ENCODE measurements around the gene EFR3B. TPM values are rescaled to one million over a fixed set of nuclear protein-coding genes. Genes with fewer than 3 reads are reported as not detected.

Gene EFR3B
- total RNA-seq, 3 donors from 2014 or later (not counting 1 experiment from before 2014, with no cell fraction given), result 0.05 TPM; not detected in 2

DNA sequence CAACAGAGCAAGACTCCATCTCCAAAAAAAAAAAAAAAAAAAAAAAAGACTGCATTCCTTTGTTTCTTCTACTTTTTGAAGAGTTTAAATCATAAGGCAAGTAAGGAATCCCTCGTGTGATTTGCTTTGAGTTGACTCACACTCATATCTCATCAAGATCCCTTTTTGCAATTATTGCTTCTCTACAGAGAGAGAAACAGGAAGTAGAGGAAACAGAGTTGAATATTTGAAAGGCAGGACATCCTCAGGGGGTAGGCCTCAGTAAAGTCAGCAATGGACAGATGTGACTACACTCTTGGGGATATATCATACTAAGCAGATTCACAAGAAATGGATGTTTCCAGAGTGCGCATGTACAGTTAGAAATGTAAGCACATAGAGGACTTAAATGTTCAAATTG, 11.2 kb upstream of the EFR3B start:
- ATAC-seq (no peak), DNase-seq (no peak)
- no peak overlapping the region for H3K27ac ChIP-seq (ENCODE audit: low read length)
- no peaks in the 10 kb centered on the region for H3K9me3 Mint-ChIP-seq
- intact Hi-C loops (cut with micrococcal nuclease), result no loop called here
- TF ChIP-seq, protein P1, sequence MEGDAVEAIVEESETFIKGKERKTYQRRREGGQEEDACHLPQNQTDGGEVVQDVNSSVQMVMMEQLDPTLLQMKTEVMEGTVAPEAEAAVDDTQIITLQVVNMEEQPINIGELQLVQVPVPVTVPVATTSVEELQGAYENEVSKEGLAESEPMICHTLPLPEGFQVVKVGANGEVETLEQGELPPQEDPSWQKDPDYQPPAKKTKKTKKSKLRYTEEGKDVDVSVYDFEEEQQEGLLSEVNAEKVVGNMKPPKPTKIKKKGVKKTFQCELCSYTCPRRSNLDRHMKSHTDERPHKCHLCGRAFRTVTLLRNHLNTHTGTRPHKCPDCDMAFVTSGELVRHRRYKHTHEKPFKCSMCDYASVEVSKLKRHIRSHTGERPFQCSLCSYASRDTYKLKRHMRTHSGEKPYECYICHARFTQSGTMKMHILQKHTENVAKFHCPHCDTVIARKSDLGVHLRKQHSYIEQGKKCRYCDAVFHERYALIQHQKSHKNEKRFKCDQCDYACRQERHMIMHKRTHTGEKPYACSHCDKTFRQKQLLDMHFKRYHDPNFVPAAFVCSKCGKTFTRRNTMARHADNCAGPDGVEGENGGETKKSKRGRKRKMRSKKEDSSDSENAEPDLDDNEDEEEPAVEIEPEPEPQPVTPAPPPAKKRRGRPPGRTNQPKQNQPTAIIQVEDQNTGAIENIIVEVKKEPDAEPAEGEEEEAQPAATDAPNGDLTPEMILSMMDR (IDR thresholded peaks at IDR 0.05), result no peak
- no peaks in the 10 kb centered on the region for H3K27me3 ChIP-seq (ENCODE audit: control insufficient read depth, insufficient read depth, low read length)
- H3K4me1 ChIP-seq (ENCODE audit: control insufficient read depth, insufficient read depth, low read length), result no peaks in the 10 kb centered on the region
- WGBS (ENCODE audit: insufficient coverage), result 100% methylated on average over 1 of the region's 2 CpGs
- H3K4me3 ChIP-seq (ENCODE audit: low read length), result no peak overlapping the region
- no peaks in the 10 kb centered on the region for H3K4me1 Mint-ChIP-seq
- peaks cover 9 to 13% of the 10 kb centered on the region in 2 donors for H3K27me3 Mint-ChIP-seq (ENCODE audit: low read depth in 2 of 2)
- no peak overlapping the region for H3K27ac Mint-ChIP-seq
- H3K36me3 ChIP-seq (ENCODE audit: control insufficient read depth, insufficient read depth, low read length), result no peaks in the 10 kb centered on the region
- no peaks in the 10 kb centered on the region for H3K36me3 Mint-ChIP-seq
- no peak overlapping the region for H3K4me3 Mint-ChIP-seq
- H3K9me3 ChIP-seq (ENCODE audit: control insufficient read depth, insufficient read depth, low read length), result no peaks in the 10 kb centered on the region

DNA sequence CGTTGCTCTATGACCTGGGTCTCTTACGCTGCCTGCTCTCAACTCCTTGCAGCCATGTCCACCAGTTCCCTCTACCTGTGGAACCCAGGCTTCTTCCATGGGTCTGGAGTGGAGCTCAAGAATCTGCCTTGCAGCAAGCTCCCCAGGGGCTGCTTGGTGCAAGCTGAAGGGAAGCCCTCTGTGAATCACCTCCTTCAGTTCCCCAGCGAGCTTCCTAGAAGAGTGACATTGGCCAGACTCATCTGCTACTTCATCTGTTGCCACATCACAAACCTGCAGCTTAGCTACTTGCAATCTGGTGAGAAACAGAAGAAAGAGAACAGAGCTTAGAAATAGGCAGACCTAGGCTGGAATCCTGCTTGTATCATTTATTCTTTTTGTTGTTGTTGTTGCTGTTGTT, 9.8 kb upstream of the EFR3B start:
- Mint-ChIP-seq H3K27me3 (ENCODE audit: low read depth in 2 of 2) (peaks cover 9 to 16% of the 10 kb centered on the region in 2 donors), H3K36me3 (no peaks in the 10 kb centered on the region), H3K4me3 (no peak overlapping the region), H3K9me3 (no peaks in the 10 kb centered on the region), H3K27ac (no peak overlapping the region), H3K4me1 (no peaks in the 10 kb centered on the region)
- no peaks in the 10 kb centered on the region for H3K27me3 ChIP-seq (ENCODE audit: control insufficient read depth, insufficient read depth, low read length)
- no peak for ATAC-seq
- intact Hi-C loops (cut with micrococcal nuclease), result no loop called here
- H3K36me3 ChIP-seq (ENCODE audit: control insufficient read depth, insufficient read depth, low read length), result no peaks in the 10 kb centered on the region
- TF ChIP-seq, protein P1 (IDR thresholded peaks at IDR 0.05), result no peak
- H3K27ac ChIP-seq (ENCODE audit: low read length), result no peak overlapping the region
- no peak overlapping the region for H3K4me3 ChIP-seq (ENCODE audit: low read length)
- WGBS (ENCODE audit: insufficient coverage), result 63% methylated on average over 3 of the region's 3 CpGs
- no peaks in the 10 kb centered on the region for H3K4me1 ChIP-seq (ENCODE audit: control insufficient read depth, insufficient read depth, low read length)
- no peak for DNase-seq
- no peaks in the 10 kb centered on the region for H3K9me3 ChIP-seq (ENCODE audit: control insufficient read depth, insufficient read depth, low read length)

DNA sequence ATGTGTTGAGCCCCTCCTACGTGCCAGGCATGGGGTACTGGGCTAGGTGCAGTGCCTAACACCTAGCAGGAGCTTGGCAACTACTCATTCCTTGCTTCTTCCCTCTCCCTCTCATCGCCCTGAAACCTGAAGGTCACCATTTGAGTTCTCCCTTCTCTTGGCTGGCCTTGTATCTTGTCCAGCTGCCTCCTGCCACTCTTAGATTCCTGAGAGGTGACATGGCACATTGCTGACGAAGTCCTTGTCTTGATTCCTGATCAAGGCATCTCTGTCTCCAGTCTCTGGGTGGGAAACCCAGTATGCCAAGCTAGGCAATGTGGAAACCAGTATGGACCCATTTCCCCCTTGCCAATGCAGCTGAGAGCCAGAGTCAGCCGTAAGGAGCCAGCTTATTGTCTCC, 9.0 kb upstream of the EFR3B start:
- H3K4me1 Mint-ChIP-seq, result no peaks in the 10 kb centered on the region
- H3K4me1 ChIP-seq (ENCODE audit: control insufficient read depth, insufficient read depth, low read length), result no peaks in the 10 kb centered on the region
- DNase-seq (no peak), ATAC-seq (no peak)
- no peaks in the 10 kb centered on the region for H3K36me3 ChIP-seq (ENCODE audit: control insufficient read depth, insufficient read depth, low read length)
- no peak overlapping the region for H3K27ac Mint-ChIP-seq
- H3K4me3 ChIP-seq (ENCODE audit: low read length), result no peak overlapping the region
- H3K9me3 ChIP-seq (ENCODE audit: control insufficient read depth, insufficient read depth, low read length), result no peaks in the 10 kb centered on the region
- H3K27me3 ChIP-seq (ENCODE audit: control insufficient read depth, insufficient read depth, low read length), result no peaks in the 10 kb centered on the region
- WGBS (ENCODE audit: insufficient coverage), result 86% methylated on average over 4 of the region's 4 CpGs
- H3K4me3 Mint-ChIP-seq, result no peak overlapping the region
- no peaks in the 10 kb centered on the region for H3K36me3 Mint-ChIP-seq
- H3K27ac ChIP-seq (ENCODE audit: low read length), result no peak overlapping the region
- H3K9me3 Mint-ChIP-seq, result no peaks in the 10 kb centered on the region
- H3K27me3 Mint-ChIP-seq (ENCODE audit: low read depth in 2 of 2), result peaks cover 9 to 13% of the 10 kb centered on the region in 2 donors
- intact Hi-C loops (cut with micrococcal nuclease), result no loop called here
- TF ChIP-seq, protein P1 (IDR thresholded peaks at IDR 0.05), result no peak

DNA sequence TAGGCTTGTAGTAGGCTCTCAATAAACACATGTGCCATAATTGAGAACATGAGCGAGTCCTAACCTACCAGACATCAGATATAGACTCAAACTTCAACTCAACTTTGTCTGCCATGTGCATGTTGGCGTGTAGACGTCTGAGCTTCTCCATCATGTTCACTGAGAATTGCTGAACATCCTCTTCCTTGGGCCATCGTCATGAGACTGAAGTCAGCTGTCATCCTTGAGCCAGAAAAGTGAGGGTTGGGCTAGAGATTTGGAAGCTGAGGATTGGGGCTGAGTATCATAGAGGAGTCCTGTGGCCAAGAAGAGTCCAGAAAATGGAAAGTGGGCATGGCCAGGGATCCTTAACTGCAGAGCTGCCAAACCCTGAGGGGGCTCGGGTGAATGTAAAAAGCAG, 7.8 kb upstream of the EFR3B start:
- H3K27ac ChIP-seq (ENCODE audit: low read length), result no peak overlapping the region
- H3K9me3 ChIP-seq (ENCODE audit: control insufficient read depth, insufficient read depth, low read length), result no peaks in the 10 kb centered on the region
- H3K4me1 ChIP-seq (ENCODE audit: control insufficient read depth, insufficient read depth, low read length), result no peaks in the 10 kb centered on the region
- Mint-ChIP-seq H3K27ac (no peak overlapping the region), H3K27me3 (ENCODE audit: low read depth in 2 of 2) (peaks cover 9 to 13% of the 10 kb centered on the region in 2 donors), H3K4me3 (no peak overlapping the region), H3K36me3 (no peaks in the 10 kb centered on the region), H3K9me3 (no peaks in the 10 kb centered on the region), H3K4me1 (no peaks in the 10 kb centered on the region)
- intact Hi-C loops (cut with micrococcal nuclease), result no loop called here
- DNase-seq (no peak), ATAC-seq (no peak)
- H3K36me3 ChIP-seq (ENCODE audit: control insufficient read depth, insufficient read depth, low read length), result no peaks in the 10 kb centered on the region
- WGBS (ENCODE audit: insufficient coverage), result 93% methylated on average over 5 of the region's 5 CpGs
- TF ChIP-seq, protein P1 (IDR thresholded peaks at IDR 0.05), result no peak
- H3K27me3 ChIP-seq (ENCODE audit: control insufficient read depth, insufficient read depth, low read length), result no peaks in the 10 kb centered on the region
- H3K4me3 ChIP-seq (ENCODE audit: low read length), result no peak overlapping the region
